Measurements from ENCODE around the gene RAD51. TPM values are rescaled to one million over a fixed set of nuclear protein-coding genes. Genes with fewer than 3 reads are reported as not detected.

RAD51 gene
- total RNA-seq, 1 donor, result 1.2 TPM

DNA sequence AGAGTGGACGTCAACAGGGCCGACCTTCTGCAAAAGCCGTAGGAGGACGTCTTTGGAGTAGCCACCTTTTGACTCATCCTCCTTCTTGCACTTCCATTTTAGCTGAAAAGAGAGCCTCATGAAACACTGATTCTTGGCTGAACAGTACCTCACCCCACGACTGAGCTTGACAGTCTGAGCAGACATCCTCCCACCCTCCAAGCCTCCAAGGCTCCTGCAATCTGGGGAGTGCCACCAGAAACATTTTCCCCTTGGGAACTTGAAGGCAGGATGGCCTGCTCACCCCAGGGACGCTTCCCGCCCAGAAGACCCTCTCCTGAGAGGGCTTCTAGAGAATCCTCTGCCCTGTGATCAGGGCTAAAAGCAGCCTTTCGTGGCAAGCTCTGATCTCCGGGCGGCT lies 80.0 kb downstream of the RAD51 start:
- Histone ChIP-seq H3K9me3 (ENCODE audit: low read depth, low read length) (no peaks in the 10 kb centered on the region), H3K4me1 (ENCODE audit: insufficient read depth, low read length) (peaks cover 4% of the 10 kb centered on the region)

GRCh38 chr15:40775740-40776536 lies 81.0 kb downstream of the RAD51 start:
- Histone ChIP-seq H3K9me3 (ENCODE audit: low read depth, low read length) (no peaks in the 10 kb centered on the region), H3K27me3 (ENCODE audit: insufficient read depth, low read length) (no peaks in the 10 kb centered on the region), H3K4me3 (ENCODE audit: low read length) (no peak overlapping the region), H3K4me1 (ENCODE audit: insufficient read depth, low read length) (no peaks in the 10 kb centered on the region)

More for the DNA sequence above, 80.0 kb downstream of the RAD51 start:
- Histone ChIP-seq H3K4me3 (ENCODE audit: low read length) (no peak overlapping the region), H3K27me3 (ENCODE audit: insufficient read depth, low read length) (no peaks in the 10 kb centered on the region)

DNA sequence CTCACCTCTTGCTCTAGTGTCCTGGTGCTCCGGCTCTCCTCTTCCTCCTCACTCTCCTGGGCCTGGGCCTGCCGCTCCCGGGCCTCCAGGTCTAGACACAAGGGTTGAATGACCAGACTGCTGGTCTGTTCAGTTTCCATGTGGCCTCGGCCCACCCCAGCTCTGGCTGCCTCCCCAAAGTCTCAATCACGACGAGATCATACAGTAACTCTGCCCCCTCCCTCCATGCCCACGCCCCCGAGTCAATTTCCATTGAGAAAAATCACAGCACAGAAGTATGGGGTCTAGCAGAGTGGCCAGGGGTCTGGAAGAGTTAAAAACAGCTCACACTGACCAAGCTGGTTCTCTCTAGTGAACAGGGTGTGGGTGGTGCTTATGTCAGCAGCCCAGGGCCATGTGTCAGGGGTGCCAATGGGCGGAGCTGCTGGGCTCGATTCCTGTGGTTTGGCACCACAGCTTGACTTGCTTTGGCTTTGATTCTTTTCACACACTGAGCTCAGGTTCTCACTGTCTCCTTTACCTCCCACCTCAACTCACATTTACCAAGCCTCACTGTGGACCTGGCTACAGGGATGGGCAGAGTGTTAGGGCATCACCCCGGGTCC lies 81.7 kb downstream of the RAD51 start:
- Histone ChIP-seq H3K4me3 (ENCODE audit: low read length) (no peak overlapping the region), H3K9me3 (ENCODE audit: low read depth, low read length) (no peaks in the 10 kb centered on the region), H3K4me1 (ENCODE audit: insufficient read depth, low read length) (no peaks in the 10 kb centered on the region), H3K27me3 (ENCODE audit: insufficient read depth, low read length) (no peaks in the 10 kb centered on the region)

Other genes with a start within 250 kb of the RAD51 start
- 3.9 TPM for gene CHST14, start 224.2 kb upstream of the RAD51 start, total RNA-seq
- gene CCDC32, start 130.1 kb upstream of the RAD51 start, total RNA-seq, result 12.9 TPM
- gene RPUSD2, start 125.9 kb upstream of the RAD51 start, total RNA-seq, result 17.4 TPM
- gene KNL1, start 100.9 kb upstream of the RAD51 start, total RNA-seq, result 3.3 TPM
- 13.9 TPM for gene RMDN3, start 60.1 kb downstream of the RAD51 start, total RNA-seq
- gene GCHFR, start 68.9 kb downstream of the RAD51 start, total RNA-seq, result 15.5 TPM
- gene C15orf62, start 74.8 kb downstream of the RAD51 start, total RNA-seq, result 0.73 TPM
- gene ZFYVE19, start 111.9 kb downstream of the RAD51 start, total RNA-seq, result 7.2 TPM
- gene DNAJC17, start 112.3 kb downstream of the RAD51 start, total RNA-seq, result 7.2 TPM
- not detected for gene PPP1R14D, start 133.5 kb downstream of the RAD51 start, total RNA-seq
- 4.2 TPM for gene SPINT1, start 148.9 kb downstream of the RAD51 start, total RNA-seq
- not detected for gene RHOV, start 179.1 kb downstream of the RAD51 start, total RNA-seq
- gene VPS18, start 199.3 kb downstream of the RAD51 start, total RNA-seq, result 28.7 TPM
- not detected for gene DLL4, start 234.2 kb downstream of the RAD51 start, total RNA-seq